Neural cell (in vitro differentiated cells): ENCODE data around the gene ERP44.
A peak's percentile ranks its signal among the peaks of the same experiment; 100 is the strongest.

ENCODE experiments used
- POLR2AphosphoS5 ChIP-seq: IDR thresholded peaks from 2 replicates; pipeline ENCODE4 v1.6.1; 2012
- TF ChIP-seq, protein P1 (sequence below): fragments of 450-650 bp; IDR thresholded peaks from 2 replicates; pipeline ENCODE4 v1.5.1; 2014; ENCODE audit warnings: antibody characterized with exemption, mild to moderate bottlenecking, moderate library complexity; ENCODE audit not compliant: poor library complexity, severe bottlenecking

DNA sequence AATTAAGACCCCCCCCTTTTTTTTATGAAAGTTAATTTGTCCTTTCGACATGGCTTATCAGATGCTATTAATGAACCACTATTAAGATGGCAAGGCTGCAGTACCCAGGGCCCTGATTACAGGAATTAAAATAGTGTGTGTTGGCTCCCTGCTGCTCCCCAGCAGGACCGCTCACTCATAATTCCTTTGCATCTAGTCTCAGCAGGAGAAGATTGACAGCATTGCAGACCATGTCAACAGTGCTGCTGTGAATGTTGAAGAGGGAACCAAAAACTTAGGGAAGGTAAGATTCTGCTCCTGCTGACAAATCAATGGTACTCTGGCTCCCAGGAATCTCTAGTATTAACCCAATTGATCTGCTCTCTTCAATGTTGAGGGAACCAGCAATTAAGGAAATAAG is 131.3 kb downstream of the ERP44 start:
- TF ChIP-seq, protein P1, sequence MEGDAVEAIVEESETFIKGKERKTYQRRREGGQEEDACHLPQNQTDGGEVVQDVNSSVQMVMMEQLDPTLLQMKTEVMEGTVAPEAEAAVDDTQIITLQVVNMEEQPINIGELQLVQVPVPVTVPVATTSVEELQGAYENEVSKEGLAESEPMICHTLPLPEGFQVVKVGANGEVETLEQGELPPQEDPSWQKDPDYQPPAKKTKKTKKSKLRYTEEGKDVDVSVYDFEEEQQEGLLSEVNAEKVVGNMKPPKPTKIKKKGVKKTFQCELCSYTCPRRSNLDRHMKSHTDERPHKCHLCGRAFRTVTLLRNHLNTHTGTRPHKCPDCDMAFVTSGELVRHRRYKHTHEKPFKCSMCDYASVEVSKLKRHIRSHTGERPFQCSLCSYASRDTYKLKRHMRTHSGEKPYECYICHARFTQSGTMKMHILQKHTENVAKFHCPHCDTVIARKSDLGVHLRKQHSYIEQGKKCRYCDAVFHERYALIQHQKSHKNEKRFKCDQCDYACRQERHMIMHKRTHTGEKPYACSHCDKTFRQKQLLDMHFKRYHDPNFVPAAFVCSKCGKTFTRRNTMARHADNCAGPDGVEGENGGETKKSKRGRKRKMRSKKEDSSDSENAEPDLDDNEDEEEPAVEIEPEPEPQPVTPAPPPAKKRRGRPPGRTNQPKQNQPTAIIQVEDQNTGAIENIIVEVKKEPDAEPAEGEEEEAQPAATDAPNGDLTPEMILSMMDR, result no peak
- TF ChIP-seq POLR2AphosphoS5, result peak; percentile 55
